Measurements from ENCODE around the gene FBXO34.

GRCh38 chr14:55347040-55347439, 75.8 kb downstream of the FBXO34 start:
- TF ChIP-seq, protein P1, sequence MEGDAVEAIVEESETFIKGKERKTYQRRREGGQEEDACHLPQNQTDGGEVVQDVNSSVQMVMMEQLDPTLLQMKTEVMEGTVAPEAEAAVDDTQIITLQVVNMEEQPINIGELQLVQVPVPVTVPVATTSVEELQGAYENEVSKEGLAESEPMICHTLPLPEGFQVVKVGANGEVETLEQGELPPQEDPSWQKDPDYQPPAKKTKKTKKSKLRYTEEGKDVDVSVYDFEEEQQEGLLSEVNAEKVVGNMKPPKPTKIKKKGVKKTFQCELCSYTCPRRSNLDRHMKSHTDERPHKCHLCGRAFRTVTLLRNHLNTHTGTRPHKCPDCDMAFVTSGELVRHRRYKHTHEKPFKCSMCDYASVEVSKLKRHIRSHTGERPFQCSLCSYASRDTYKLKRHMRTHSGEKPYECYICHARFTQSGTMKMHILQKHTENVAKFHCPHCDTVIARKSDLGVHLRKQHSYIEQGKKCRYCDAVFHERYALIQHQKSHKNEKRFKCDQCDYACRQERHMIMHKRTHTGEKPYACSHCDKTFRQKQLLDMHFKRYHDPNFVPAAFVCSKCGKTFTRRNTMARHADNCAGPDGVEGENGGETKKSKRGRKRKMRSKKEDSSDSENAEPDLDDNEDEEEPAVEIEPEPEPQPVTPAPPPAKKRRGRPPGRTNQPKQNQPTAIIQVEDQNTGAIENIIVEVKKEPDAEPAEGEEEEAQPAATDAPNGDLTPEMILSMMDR (IDR thresholded peaks at IDR 0.05): no peak
- TF ChIP-seq ZFX (IDR thresholded peaks at IDR 0.05; ENCODE audit: borderline replicate concordance): no peak
